ENCODE measurements around the gene PLXND1. TPM values are rescaled to one million over a fixed set of nuclear protein-coding genes. Genes with fewer than 3 reads are reported as not detected.

Gene PLXND1
- total RNA-seq, 1 donor from 2014 or later, result 96.5 TPM

DNA sequence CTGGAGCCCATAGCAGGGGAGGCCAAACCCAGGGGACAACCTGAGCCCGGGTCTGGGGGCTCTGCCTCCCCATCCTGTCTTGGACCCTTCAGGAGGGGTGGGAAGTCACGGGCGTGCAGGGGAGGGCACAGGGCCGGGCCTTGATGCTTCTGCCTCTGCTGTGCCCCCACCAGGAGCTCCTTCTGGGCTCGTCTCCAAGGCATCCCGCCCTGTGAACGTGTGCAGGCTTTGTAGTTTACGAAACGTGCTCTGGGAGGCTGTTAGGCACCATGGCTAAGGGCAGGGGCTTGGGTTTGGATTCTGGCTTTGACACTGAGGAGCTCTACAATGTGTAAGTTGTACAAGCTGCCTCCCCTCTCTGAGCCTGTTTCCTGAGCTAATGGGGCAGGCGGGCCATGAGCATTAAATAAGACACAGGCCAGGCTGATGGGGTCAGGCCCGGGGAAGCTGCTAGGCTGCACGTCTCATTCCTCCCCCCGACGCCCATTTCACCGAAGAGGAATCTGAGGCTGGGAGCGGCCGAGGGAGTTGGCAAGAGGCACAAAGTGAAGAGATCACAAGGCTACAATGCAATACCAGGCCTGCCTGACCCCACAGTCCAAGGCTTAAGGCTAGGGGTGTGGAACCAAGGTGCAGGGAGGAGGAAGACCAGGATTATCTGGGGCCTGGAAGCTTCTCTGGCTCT lies 19.6 kb downstream of the PLXND1 start:
- DNase-seq (ENCODE audit: extremely low spot score in 2 of 2), result no peak
- peaks cover 0 to 41% of the 10 kb centered on the region in 2 donors for H3K36me3 ChIP-seq
- intact Hi-C loops (cut with DNase I), result no loop called here

DNA sequence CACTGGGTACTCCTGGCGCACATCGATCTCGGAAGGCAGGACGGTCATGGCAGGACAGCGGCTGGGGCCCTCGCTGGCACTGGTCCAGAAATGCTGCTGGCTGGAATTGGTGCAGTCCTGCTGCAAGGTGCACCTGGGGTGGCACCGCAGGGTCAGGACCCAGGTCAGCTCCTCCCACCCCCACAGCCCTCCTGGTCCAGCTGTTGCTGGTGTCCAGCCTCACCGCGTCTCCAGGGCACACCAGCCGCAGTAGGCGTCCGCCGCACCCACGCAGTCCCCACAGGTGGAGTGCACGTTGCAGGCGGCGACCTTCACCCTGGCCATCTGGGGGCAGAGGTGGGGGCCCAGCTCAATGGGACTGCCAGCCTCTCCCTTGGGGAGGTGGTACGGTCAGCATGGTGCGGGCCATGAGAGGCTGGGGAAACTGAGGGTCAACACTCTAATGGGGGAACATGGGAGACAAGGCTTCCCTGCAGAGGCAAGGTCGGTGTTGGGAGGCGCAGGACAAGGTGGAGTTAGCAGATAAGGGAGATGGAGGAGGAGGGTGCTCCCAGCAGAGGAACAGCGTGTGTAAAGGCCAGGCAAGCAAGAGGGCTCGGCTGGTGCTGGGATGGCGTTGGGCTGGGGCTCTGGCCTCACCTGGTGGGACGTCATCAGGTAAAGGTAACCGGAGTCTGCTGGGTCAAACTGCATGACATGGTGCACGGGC lies 20.4 kb downstream of the PLXND1 start:
- no peaks in the 10 kb centered on the region for H3K27me3 ChIP-seq
- H3K4me3 ChIP-seq, result no peak overlapping the region
- intact Hi-C loops (cut with DNase I), result no loop called here
- H3K27ac ChIP-seq, result peak overlapping the region; percentile 78
- H3K4me1 ChIP-seq, result peaks cover 54% of the 10 kb centered on the region
- no peaks in the 10 kb centered on the region for H3K9me3 ChIP-seq
- peaks cover 0 to 44% of the 10 kb centered on the region in 2 donors for H3K36me3 ChIP-seq
- TF ChIP-seq POLR2AphosphoS5 (IDR thresholded peaks at IDR 0.05; ENCODE audit: insufficient read depth in 1 of 2, low read depth in 1 of 2) (no peak), POLR2A (IDR thresholded peaks at IDR 0.05) (no peak)
- TF ChIP-seq, protein P1, sequence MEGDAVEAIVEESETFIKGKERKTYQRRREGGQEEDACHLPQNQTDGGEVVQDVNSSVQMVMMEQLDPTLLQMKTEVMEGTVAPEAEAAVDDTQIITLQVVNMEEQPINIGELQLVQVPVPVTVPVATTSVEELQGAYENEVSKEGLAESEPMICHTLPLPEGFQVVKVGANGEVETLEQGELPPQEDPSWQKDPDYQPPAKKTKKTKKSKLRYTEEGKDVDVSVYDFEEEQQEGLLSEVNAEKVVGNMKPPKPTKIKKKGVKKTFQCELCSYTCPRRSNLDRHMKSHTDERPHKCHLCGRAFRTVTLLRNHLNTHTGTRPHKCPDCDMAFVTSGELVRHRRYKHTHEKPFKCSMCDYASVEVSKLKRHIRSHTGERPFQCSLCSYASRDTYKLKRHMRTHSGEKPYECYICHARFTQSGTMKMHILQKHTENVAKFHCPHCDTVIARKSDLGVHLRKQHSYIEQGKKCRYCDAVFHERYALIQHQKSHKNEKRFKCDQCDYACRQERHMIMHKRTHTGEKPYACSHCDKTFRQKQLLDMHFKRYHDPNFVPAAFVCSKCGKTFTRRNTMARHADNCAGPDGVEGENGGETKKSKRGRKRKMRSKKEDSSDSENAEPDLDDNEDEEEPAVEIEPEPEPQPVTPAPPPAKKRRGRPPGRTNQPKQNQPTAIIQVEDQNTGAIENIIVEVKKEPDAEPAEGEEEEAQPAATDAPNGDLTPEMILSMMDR (IDR thresholded peaks at IDR 0.05), result no peak
- DNase-seq (ENCODE audit: extremely low spot score in 2 of 2), result no peak

More for the DNA sequence above, 19.6 kb downstream of the PLXND1 start:
- H3K4me1 ChIP-seq, result peaks cover 62% of the 10 kb centered on the region
- H3K27ac ChIP-seq, result peak overlapping the region; percentile 78
- no peaks in the 10 kb centered on the region for H3K27me3 ChIP-seq
- no peak overlapping the region for H3K4me3 ChIP-seq
- no peaks in the 10 kb centered on the region for H3K9me3 ChIP-seq
- TF ChIP-seq POLR2A (IDR thresholded peaks at IDR 0.05) (no peak), POLR2AphosphoS5 (IDR thresholded peaks at IDR 0.05; ENCODE audit: insufficient read depth in 1 of 2, low read depth in 1 of 2) (peak in 1 of 2 donors; percentile 61)
- TF ChIP-seq, protein P1 (IDR thresholded peaks at IDR 0.05), result no peak

DNA sequence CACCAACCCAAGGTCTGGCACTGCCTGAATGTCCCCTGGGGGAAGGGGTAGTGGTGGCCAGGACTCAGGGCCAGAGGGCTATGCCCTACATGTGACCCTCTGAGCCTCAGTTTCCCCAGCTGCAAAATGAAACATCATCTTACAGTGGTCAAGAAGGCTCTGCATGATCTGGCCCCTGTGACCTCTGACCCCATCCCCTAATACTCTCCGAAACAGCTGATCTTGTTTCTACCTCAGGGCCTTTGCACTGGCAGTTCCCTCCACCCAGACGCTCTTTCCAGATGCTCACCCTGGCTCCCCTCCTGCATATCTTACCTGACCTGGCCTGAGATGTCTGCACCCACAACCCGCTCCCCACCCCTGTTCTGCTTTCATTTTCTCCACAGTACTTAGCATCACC lies 21.8 kb downstream of the PLXND1 start:
- DNase-seq (ENCODE audit: extremely low spot score in 2 of 2), result no peak
- H3K36me3 ChIP-seq, result peaks cover 0 to 44% of the 10 kb centered on the region in 2 donors
- peaks cover 41% of the 10 kb centered on the region for H3K4me1 ChIP-seq
- H3K27ac ChIP-seq, result no peak overlapping the region
- intact Hi-C loops (cut with DNase I), result no loop called here
- no peak overlapping the region for H3K4me3 ChIP-seq
- TF ChIP-seq POLR2AphosphoS5 (IDR thresholded peaks at IDR 0.05; ENCODE audit: insufficient read depth in 1 of 2, low read depth in 1 of 2), result no peak
- no peak for TF ChIP-seq POLR2A (IDR thresholded peaks at IDR 0.05)
- TF ChIP-seq, protein P1 (IDR thresholded peaks at IDR 0.05), result no peak
- H3K27me3 ChIP-seq, result no peaks in the 10 kb centered on the region
- H3K9me3 ChIP-seq, result no peaks in the 10 kb centered on the region

DNA sequence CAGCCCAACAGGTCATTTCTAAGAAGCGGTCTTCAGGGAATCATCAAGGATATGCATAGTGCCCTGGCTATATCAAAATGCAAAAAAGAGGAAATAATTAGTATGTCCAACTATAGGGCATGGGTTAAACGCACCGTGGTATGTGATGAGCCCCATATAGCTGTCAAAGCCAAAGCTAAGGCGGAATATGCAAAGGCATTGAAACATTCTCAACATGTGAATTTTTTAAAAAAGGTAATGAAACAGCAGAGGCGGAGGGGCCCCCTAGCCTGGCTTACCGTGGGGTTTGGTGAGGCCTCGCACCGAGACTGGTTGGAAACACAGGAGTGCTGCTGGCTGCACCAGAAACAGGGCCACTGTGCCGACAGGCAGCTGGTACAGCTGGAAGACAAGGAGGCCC lies 23.2 kb downstream of the PLXND1 start:
- no peak for DNase-seq (ENCODE audit: extremely low spot score in 2 of 2)
- TF ChIP-seq POLR2AphosphoS5 (IDR thresholded peaks at IDR 0.05; ENCODE audit: insufficient read depth in 1 of 2, low read depth in 1 of 2) (no peak), POLR2A (IDR thresholded peaks at IDR 0.05) (no peak)
- TF ChIP-seq, protein P1 (IDR thresholded peaks at IDR 0.05), result no peak
- H3K4me3 ChIP-seq, result no peak overlapping the region
- intact Hi-C loops (cut with DNase I), result no loop called here
- H3K27me3 ChIP-seq, result no peaks in the 10 kb centered on the region
- H3K9me3 ChIP-seq, result no peaks in the 10 kb centered on the region
- peaks cover 0 to 44% of the 10 kb centered on the region in 2 donors for H3K36me3 ChIP-seq
- no peak overlapping the region for H3K27ac ChIP-seq
- peaks cover 42% of the 10 kb centered on the region for H3K4me1 ChIP-seq

DNA sequence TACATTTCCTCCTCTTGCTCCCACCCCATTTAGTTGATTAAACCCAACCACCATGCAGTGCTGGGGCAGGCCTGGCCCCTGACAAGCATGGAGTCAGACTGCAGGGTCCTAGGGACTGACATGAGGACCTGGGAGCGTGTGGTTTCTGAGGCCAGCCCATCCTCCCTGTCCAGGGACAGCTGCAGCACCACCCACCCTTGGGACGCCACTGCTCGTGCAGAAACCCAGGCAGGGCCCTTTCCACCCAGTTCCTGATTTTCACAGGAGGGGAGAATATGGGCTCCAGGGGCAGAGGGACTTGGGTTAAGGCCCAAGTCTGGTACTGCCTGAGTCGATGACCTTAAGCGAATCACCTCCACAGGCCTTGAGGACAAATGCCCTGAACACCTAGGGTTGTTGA lies 23.7 kb downstream of the PLXND1 start:
- intact Hi-C loops (cut with DNase I), result no loop called here
- H3K36me3 ChIP-seq, result peaks cover 0 to 44% of the 10 kb centered on the region in 2 donors
- H3K27me3 ChIP-seq, result no peaks in the 10 kb centered on the region
- H3K27ac ChIP-seq, result no peak overlapping the region
- no peaks in the 10 kb centered on the region for H3K9me3 ChIP-seq
- H3K4me3 ChIP-seq, result no peak overlapping the region
- TF ChIP-seq, protein P1 (IDR thresholded peaks at IDR 0.05), result no peak
- TF ChIP-seq POLR2AphosphoS5 (IDR thresholded peaks at IDR 0.05; ENCODE audit: insufficient read depth in 1 of 2, low read depth in 1 of 2) (no peak), POLR2A (IDR thresholded peaks at IDR 0.05) (no peak)
- peaks cover 42% of the 10 kb centered on the region for H3K4me1 ChIP-seq
- no peak for DNase-seq (ENCODE audit: extremely low spot score in 2 of 2)
